HepG2 (cell line): Measurements from ENCODE around the gene CBX5. TPM values are rescaled to one million over a fixed set of nuclear protein-coding genes. Genes with fewer than 3 reads are reported as not detected.

ENCODE experiments used
- ATAC-seq: fragments of 200-7000 bp; cut with Tn5 transposase; 3 replicates; pipeline ENCODE4 v1.9.1; 2020; ENCODE audit warnings: mild to moderate bottlenecking, moderate library complexity
- BruUV-seq: library from RNA; stranded (reverse); fragments of 400-500 nt; replicated peaks from 2 replicates; lab custom pipeline; 2021; lab: Mats Ljungman, UMichigan
- CTCF ChIA-PET: fragments of 300-600 bp; formaldehyde crosslinking; extraction: SDS; loops from one replicate; lab custom pipeline; 2021; ENCODE audit warnings: low total read pairs, inconsistent platforms, low intra/inter-chr PET ratio; lab: Yijun Ruan, JAX
- POLR2A ChIA-PET: fragments of 350-600 bp; sonication (Branson Sonifier 250); formaldehyde crosslinking; loops from one replicate; lab custom pipeline; 2020; ENCODE audit warnings: antibody characterized with exemption, inconsistent platforms; lab: Yijun Ruan, JAX
- DNase-seq: peaks from one replicate; pipeline ENCODE4 v3.0.0-alpha.2; 2015; ENCODE audit warnings: low spot score
- FAIRE-seq: peaks from 3 replicates; lab custom pipeline; 2011; peaks lifted over from hg19 to GRCh38; lab: Jason Lieb, UNC
- H2AFZ ChIP-seq: one replicate; pipeline ENCODE4 v1.6.1; 2011; ENCODE audit warnings: low read length, inconsistent platforms
- H3K27ac ChIP-seq: fragments of 300-600 bp; 3 replicates; pipeline ENCODE4 v1.8.0; 2011; ENCODE audit warnings: mixed run types, mild to moderate bottlenecking, mixed read lengths, low read length, inconsistent platforms; ENCODE audit not compliant: insufficient read depth; ENCODE audit errors: extremely low read length
- H3K27me3 ChIP-seq, 2 experiments: fragments of 200-600 bp in 1 of 2; 2 replicates in 1 of 2; 3 replicates in 1 of 2; pipeline versions ENCODE4 v1.6.0 to v1.8.0; 2011; ENCODE audit warnings: low read length in 2 of 2, mild to moderate bottlenecking in 2 of 2, moderate library complexity in 2 of 2, inconsistent platforms in 1 of 2; ENCODE audit not compliant: insufficient read depth in 2 of 2, control insufficient read depth in 1 of 2
- H3K36me3 ChIP-seq, 2 experiments: fragments of 200-600 bp in 1 of 2; replicated peaks in 1 of 2; 2 replicates in 1 of 2; 3 replicates in 1 of 2; pipeline versions ENCODE4 v1.5.1 to v1.8.0; 2011; ENCODE audit warnings: low read length in 2 of 2, inconsistent platforms in 1 of 2; ENCODE audit not compliant: insufficient read depth in 2 of 2, control insufficient read depth in 1 of 2
- H3K4me1 ChIP-seq: 2 replicates; pipeline ENCODE4 v1.5.1; 2012; ENCODE audit warnings: low read length, inconsistent platforms; ENCODE audit not compliant: insufficient read depth
- H3K4me2 ChIP-seq: 2 replicates; pipeline ENCODE4 v1.6.0; 2011; ENCODE audit warnings: low read depth, low read length, inconsistent platforms
- H3K4me3 ChIP-seq, 3 experiments: fragments of 200-600 bp in 1 of 3; sonication (generic), shearing (Covaris generic) in 1 of 3; replicated peaks in 1 of 3; 2 replicates each; pipeline ENCODE4 v1.5.1; 2011 to 2016; ENCODE audit warnings: low read length in 3 of 3, inconsistent platforms in 2 of 3, low read depth in 2 of 3, mild to moderate bottlenecking in 2 of 3, control low read depth in 1 of 3, mixed read lengths in 1 of 3; ENCODE audit not compliant: insufficient read depth in 1 of 3
- H3K79me2 ChIP-seq: one replicate; pipeline ENCODE4 v1.6.1; 2011; ENCODE audit warnings: low read length, inconsistent platforms; ENCODE audit not compliant: insufficient read depth
- H3K9ac ChIP-seq: 2 replicates; pipeline ENCODE4 v1.6.0; 2011; ENCODE audit warnings: mild to moderate bottlenecking, low read depth, low read length, inconsistent platforms; ENCODE audit not compliant: insufficient read depth
- H3K9me3 ChIP-seq: 2 replicates; pipeline ENCODE4 v1.5.1; 2012; ENCODE audit warnings: mild to moderate bottlenecking, low read length
- H4K20me1 ChIP-seq: 2 replicates; pipeline ENCODE4 v1.6.0; 2011; ENCODE audit warnings: inconsistent platforms, mild to moderate bottlenecking, low read length, moderate library complexity; ENCODE audit not compliant: insufficient read depth
- HDAC1 ChIP-seq: sonication (generic); formaldehyde crosslinking; IDR thresholded peaks from 2 replicates; pipeline ENCODE4 v1.5.1; 2020; ENCODE audit warnings: mild to moderate bottlenecking, missing genetic modification reagents
- HDAC6 ChIP-seq: fragments of 200-600 bp; sonication (generic); IDR thresholded peaks from 2 replicates; pipeline ENCODE4 v1.7.0; 2017; ENCODE audit warnings: mild to moderate bottlenecking, antibody characterized with exemption, low read length, low read depth
- HNRNPH1 ChIP-seq: fragments of 200-400 bp; formaldehyde crosslinking; optimal IDR thresholded peaks from 2 replicates; pipeline ENCODE3; 2017; ENCODE audit warnings: mild to moderate bottlenecking, low read depth, low read length
- RAD21 ChIP-seq: fragments of 450-650 bp; formaldehyde crosslinking; IDR thresholded peaks from 2 replicates; pipeline ENCODE4 v1.5.0; 2020; ENCODE audit warnings: mild to moderate bottlenecking
- RFXAP ChIP-seq: sonication (generic); formaldehyde crosslinking; IDR thresholded peaks from 2 replicates; pipeline ENCODE4 v1.4.0; 2020; ENCODE audit warnings: missing genetic modification reagents, borderline replicate concordance
- RORA ChIP-seq: sonication (generic); formaldehyde crosslinking; IDR thresholded peaks from 2 replicates; pipeline ENCODE4 v1.5.0; 2020; ENCODE audit warnings: mild to moderate bottlenecking, missing genetic modification reagents, moderate library complexity
- STAG1 ChIP-seq: sonication (generic); formaldehyde crosslinking; IDR thresholded peaks from 2 replicates; pipeline ENCODE4 v1.4.0; 2020; ENCODE audit warnings: missing genetic modification reagents
- WGBS: methylation state at CpG from one replicate; pipeline ENCODE4 v1.1.6; 2017; ENCODE audit warnings: low lambda C conversion rate; 5-methylcytosine and 5-hydroxymethylcytosine counted together
- in situ Hi-C: cut with HindIII; loops from 2 replicates; pipeline ENCODE4 v1.10.0; 2017; ENCODE audit warnings: low pct_unique_long_range_greater_than_20kb; ENCODE audit not compliant: extremely low pct_ligation_motif_present
- intact Hi-C: fragments of 100-400 bp; cut with micrococcal nuclease; formaldehyde crosslinking; loops from one replicate; pipeline ENCODE4 v1.10.0; 2022; ENCODE audit not compliant: unreplicated experiment
- polyA plus RNA-seq, 8 experiments: library from polyadenylated mRNA; depleted of rRNA in 3 of 8; stranded (reverse) in 7 of 8; unstranded in 1 of 8; fragments of >200 nt; fragmentation: Illumina TruSeq in 4 of 8; extraction: Trizol in 4 of 8; gene quantifications; 2 replicates each; pipeline versions ENCODE4 v1.2.1 to v1.2.3, GENCODE V29; 2011 to 2016; ENCODE audit warnings: low read depth in 4 of 8, missing spikeins in 1 of 8, mixed read lengths in 1 of 8; ENCODE audit not compliant: insufficient read depth in 1 of 8
- total RNA-seq, 5 experiments: library from RNA; depleted of rRNA; stranded (reverse); fragments of >200 nt; fragmentation: Illumina TruSeq; extraction: Trizol; gene quantifications; 2 replicates each; pipeline ENCODE4 v1.2.3, GENCODE V29; 2016; ENCODE audit warnings: low read depth in 1 of 5
- TF ChIP-seq, protein P1 (sequence below): sonication (generic); formaldehyde crosslinking; IDR thresholded peaks from 2 replicates; pipeline ENCODE4 v1.4.0; 2020; ENCODE audit warnings: missing genetic modification reagents, mild to moderate bottlenecking, borderline replicate concordance
- TF ChIP-seq, protein P2 (sequence below): sonication (generic); formaldehyde crosslinking; IDR thresholded peaks from 2 replicates; pipeline ENCODE4 v1.5.1; 2020; ENCODE audit warnings: mild to moderate bottlenecking, missing genetic modification reagents, borderline replicate concordance

Gene CBX5
- total and polyA plus RNA-seq, 2 of the 13 experiments (the other 11 are each of a cell fraction or from before 2014, with no cell fraction given), result 16.0 to 22.2 TPM

DNA sequence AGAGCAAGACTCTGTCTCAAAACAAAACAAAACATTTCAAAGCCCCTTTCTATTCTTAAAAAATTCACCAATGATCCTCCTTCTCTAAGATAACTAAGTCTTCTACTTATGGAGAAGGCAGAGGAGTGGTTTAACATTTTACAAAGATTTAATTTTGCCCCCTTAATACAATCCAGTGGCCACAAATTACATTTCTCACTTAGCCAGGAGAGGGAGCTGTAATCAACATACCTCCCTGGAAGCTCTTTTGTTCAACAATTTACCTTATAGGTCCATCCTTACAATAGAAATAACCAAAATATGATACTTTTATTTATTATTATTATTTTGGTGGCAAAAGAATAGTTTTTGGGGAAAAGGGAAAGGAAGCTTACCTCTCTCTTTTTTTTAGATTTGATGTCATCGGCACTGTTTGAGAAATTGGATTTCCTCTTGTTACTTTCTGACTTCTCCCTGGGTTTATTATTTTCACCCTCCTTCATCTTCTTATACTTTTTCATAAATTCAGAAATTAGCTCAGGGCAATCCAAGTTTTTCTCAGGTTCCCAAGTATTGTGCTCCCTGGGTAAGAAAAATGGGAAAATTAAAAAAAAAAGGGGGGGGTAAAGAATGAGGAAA lies 28.1 kb downstream of the CBX5 start (continued):
- TF ChIP-seq, protein P1, sequence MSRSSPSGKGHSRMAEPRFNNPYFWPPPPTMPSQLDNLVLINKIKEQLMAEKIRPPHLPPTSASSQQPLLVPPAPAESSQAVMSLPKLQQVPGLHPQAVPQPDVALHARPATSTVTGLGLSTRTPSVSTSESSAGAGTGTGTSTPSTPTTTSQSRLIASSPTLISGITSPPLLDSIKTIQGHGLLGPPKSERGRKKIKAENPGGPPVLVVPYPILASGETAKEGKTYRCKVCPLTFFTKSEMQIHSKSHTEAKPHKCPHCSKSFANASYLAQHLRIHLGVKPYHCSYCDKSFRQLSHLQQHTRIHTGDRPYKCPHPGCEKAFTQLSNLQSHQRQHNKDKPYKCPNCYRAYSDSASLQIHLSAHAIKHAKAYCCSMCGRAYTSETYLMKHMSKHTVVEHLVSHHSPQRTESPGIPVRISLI (CRISPR knock-in tag), result no peak
- TF ChIP-seq STAG1 (CRISPR knock-in tag), result peak; percentile 73
- TF ChIP-seq, protein P2, sequence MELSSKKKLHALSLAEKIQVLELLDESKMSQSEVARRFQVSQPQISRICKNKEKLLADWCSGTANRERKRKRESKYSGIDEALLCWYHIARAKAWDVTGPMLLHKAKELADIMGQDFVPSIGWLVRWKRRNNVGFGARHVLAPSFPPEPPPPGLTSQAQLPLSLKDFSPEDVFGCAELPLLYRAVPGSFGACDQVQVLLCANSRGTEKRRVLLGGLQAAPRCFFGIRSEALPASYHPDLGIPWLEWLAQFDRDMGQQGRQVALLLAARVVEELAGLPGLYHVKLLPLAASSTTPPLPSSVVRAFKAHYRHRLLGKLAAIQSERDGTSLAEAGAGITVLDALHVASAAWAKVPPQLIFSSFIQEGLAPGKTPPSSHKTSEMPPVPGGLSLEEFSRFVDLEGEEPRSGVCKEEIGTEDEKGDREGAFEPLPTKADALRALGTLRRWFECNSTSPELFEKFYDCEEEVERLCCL (CRISPR knock-in tag), result no peak
- TF ChIP-seq RAD21 (CRISPR knock-in tag), result peak; percentile 32; the same call in 1 of the 2 replicates
- TF ChIP-seq HDAC1, result no peak
- TF ChIP-seq, all 625 proteins: peak for 6

DNA sequence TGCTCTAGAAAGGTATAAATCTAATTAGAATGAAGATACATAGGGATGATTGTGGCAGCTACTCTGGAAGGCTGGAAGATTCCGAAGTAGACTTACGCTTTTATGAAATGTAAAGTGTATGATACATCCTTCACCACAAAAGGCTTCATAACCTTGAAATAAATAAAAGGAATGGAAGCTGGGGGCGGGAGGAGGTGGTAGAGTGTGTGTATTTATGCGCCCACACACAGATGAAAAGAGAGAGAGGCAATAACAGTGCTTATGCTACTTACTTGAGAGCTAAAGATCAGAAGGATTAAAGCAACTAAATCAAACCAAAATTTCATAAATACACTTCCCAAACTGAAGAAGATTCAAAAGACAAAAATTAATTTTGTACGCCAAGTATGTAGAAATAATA lies 30.4 kb downstream of the CBX5 start:
- Histone ChIP-seq H3K4me2 (no peak overlapping the region), H3K9ac (no peak overlapping the region), H3K9me3 (no peaks in the 10 kb centered on the region), H4K20me1 (no peaks in the 10 kb centered on the region), H3K4me1 (no peaks in the 10 kb centered on the region), H3K79me2 (no peaks in the 10 kb centered on the region), H3K4me3 (no peak overlapping the region), H3K27me3 (no peaks in the 10 kb centered on the region), H3K27ac (no peak overlapping the region), H3K36me3 (peaks cover 4 to 18% of the 10 kb centered on the region in 2 experiments; a peak in 4 of 5 replicates), H2AFZ (no peak overlapping the region)
- POLR2A ChIA-PET, result interaction anchor here (1.1 kb wide), 1 partner anchor 30 kb away, joined by 3 read pairs; the partner anchor contains the start of gene CBX5
- CTCF ChIA-PET, result no interaction called here
- no TSS peak for BruUV-seq
- ATAC-seq (no peak), DNase-seq (no peak), FAIRE-seq (no peak)
- TF ChIP-seq RFXAP (CRISPR knock-in tag), result no peak
- no peak for TF ChIP-seq HNRNPH1
- TF ChIP-seq RORA (CRISPR knock-in tag), result no peak
- TF ChIP-seq HDAC6, result no peak
- 99% methylated on average over 5 of the region's 5 CpGs for WGBS
- in situ Hi-C loops (no loop called here), intact Hi-C loops (no loop called here)
